GM12878 (cell line): ENCODE results near the gene NOTCH4.

Experiments used
- CBX5 ChIP-seq: sonication (generic); IDR thresholded peaks from 2 replicates; pipeline ENCODE4 v1.6.1; 2016; ENCODE audit warnings: low read depth, moderate library complexity, mild to moderate bottlenecking, inconsistent platforms
- EP300 ChIP-seq, 2 experiments: fragments of 150-350 bp in 1 of 2; IDR thresholded peaks; 2 replicates each; pipeline ENCODE4 v1.6.1; 2011 to 2012; ENCODE audit warnings: low read depth in 2 of 2, low read length in 2 of 2, borderline replicate concordance in 1 of 2, improper control_type of control experiment in 1 of 2, inconsistent platforms in 1 of 2; ENCODE audit not compliant: control insufficient read depth in 1 of 2
- HCFC1 ChIP-seq: fragments of 150-350 bp; IDR thresholded peaks from 2 replicates; pipeline ENCODE4 v1.6.1; 2014; ENCODE audit warnings: low read length
- IRF4 ChIP-seq: IDR thresholded peaks from 2 replicates; pipeline ENCODE4 v1.6.1; 2011; ENCODE audit warnings: low read depth, low read length
- POLR2A ChIP-seq: IDR thresholded peaks from 2 replicates; pipeline ENCODE4 v1.6.1; 2011; ENCODE audit warnings: low read depth, mild to moderate bottlenecking, low read length
- POLR2AphosphoS5 ChIP-seq: IDR thresholded peaks from 2 replicates; pipeline ENCODE4 v1.6.1; 2011; ENCODE audit warnings: mild to moderate bottlenecking, low read length, inconsistent platforms
- PRDM15 ChIP-seq: fragments of 450-650 bp; formaldehyde crosslinking; IDR thresholded peaks from 2 replicates; pipeline ENCODE4 v1.4.0; 2020; ENCODE audit warnings: mild to moderate bottlenecking, moderate library complexity
- RCOR1 ChIP-seq: conservative IDR thresholded peaks from 2 replicates; pipeline ENCODE4 v1.6.1; 2012; ENCODE audit warnings: low read depth, low read length, improper control_type of control experiment
- SPI1 ChIP-seq: IDR thresholded peaks from 2 replicates; pipeline ENCODE4 v1.6.1; 2011; ENCODE audit warnings: low read depth, mild to moderate bottlenecking, low read length, moderate library complexity, borderline replicate concordance; ENCODE audit not compliant: insufficient read depth
- YBX1 ChIP-seq: fragments of 450-650 bp; IDR thresholded peaks from 2 replicates; pipeline ENCODE4 v1.6.1; 2016; ENCODE audit warnings: antibody characterized with exemption
- ZZZ3 ChIP-seq: IDR thresholded peaks from 2 replicates; pipeline ENCODE4 v1.6.1; 2011; ENCODE audit warnings: low read depth; ENCODE audit not compliant: control insufficient read depth, insufficient read length
- TF ChIP-seq, protein P1 (sequence below), 3 experiments: IDR thresholded peaks in 2 of 3; conservative IDR thresholded peaks in 1 of 3; 2 replicates each; pipeline ENCODE4 v1.5.1; 2011; ENCODE audit warnings: low read depth in 3 of 3, low read length in 3 of 3, mild to moderate bottlenecking in 3 of 3, control low read depth in 2 of 3, moderate library complexity in 2 of 3, inconsistent platforms in 1 of 3, mixed read lengths in 1 of 3; ENCODE audit not compliant: control insufficient read depth in 2 of 3, insufficient read depth in 1 of 3; ENCODE audit errors: extremely low read depth in 1 of 3

- TF ChIP-seq CBX5 (no peak), POLR2A (no peak), ZZZ3 (no peak), IRF4 (no peak), SPI1 (no peak), EP300 (IDR thresholded peaks at IDR 0.05; ENCODE audit: borderline replicate concordance in 1 of 2, control insufficient read depth in 1 of 2, low read depth in 2 of 2, low read length in 2 of 2) (no peak), HCFC1 (no peak), YBX1 (no peak), RCOR1 (no peak), POLR2AphosphoS5 (no peak), PRDM15 (no peak)
- TF ChIP-seq, protein P1, sequence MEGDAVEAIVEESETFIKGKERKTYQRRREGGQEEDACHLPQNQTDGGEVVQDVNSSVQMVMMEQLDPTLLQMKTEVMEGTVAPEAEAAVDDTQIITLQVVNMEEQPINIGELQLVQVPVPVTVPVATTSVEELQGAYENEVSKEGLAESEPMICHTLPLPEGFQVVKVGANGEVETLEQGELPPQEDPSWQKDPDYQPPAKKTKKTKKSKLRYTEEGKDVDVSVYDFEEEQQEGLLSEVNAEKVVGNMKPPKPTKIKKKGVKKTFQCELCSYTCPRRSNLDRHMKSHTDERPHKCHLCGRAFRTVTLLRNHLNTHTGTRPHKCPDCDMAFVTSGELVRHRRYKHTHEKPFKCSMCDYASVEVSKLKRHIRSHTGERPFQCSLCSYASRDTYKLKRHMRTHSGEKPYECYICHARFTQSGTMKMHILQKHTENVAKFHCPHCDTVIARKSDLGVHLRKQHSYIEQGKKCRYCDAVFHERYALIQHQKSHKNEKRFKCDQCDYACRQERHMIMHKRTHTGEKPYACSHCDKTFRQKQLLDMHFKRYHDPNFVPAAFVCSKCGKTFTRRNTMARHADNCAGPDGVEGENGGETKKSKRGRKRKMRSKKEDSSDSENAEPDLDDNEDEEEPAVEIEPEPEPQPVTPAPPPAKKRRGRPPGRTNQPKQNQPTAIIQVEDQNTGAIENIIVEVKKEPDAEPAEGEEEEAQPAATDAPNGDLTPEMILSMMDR (IDR thresholded peaks at IDR 0.05 in 2 of 3, conservative IDR thresholded peaks at IDR 0.05 in 1 of 3; ENCODE audit: control insufficient read depth in 2 of 3, extremely low read depth in 1 of 3, insufficient read depth in 1 of 3, low read depth in 3 of 3, low read length in 3 of 3) = 0 out of 6 replicates have a peak, but pooled peaks of 1 of the 3 experiments have one; percentile 1
These were observed 74.6 kb downstream of the NOTCH4 start for GRCh38 chr6:32149092-32149755.
